Sigmoid colon (tissue), 7 donors: ENCODE data around the gene FTO. TPM values are rescaled to one million over a fixed set of nuclear protein-coding genes. Genes with fewer than 3 reads are reported as not detected.

Experiments
- DNase-seq: peaks from one replicate; pipeline ENCODE4 v3.0.0-alpha.2; 2019
- H3K27ac ChIP-seq, 4 donors: fragments of 200-600 bp; sonication (generic); one replicate each; pipeline ENCODE4 v1.5.1; 2016 to 2019; ENCODE audit warnings: mild to moderate bottlenecking in 1 of 4
- H3K27me3 ChIP-seq, 3 donors: fragments of 200-600 bp; sonication (generic); one replicate each; pipeline ENCODE4 v1.5.1; 2019; ENCODE audit warnings: mild to moderate bottlenecking in 1 of 3
- H3K36me3 ChIP-seq, 4 donors: fragments of 200-600 bp; sonication (generic); one replicate each; pipeline ENCODE4 v1.5.1; 2016 to 2019
- H3K4me1 ChIP-seq, 4 donors: fragments of 200-600 bp; sonication (generic); one replicate each; pipeline ENCODE4 v1.5.1; 2017 to 2019
- H3K4me3 ChIP-seq, 4 donors: fragments of 200-600 bp; sonication (generic); one replicate each; pipeline ENCODE4 v1.5.1; 2017 to 2019; ENCODE audit warnings: mild to moderate bottlenecking in 2 of 4, moderate library complexity in 1 of 4
- H3K9me3 ChIP-seq, 4 donors: fragments of 200-600 bp in 3 of 4; sonication (generic) in 3 of 4; one replicate each; pipeline versions ENCODE4 v1.5.1 to v1.6.1; 2013 to 2019
- CTCF ChIP-seq, 4 experiments: fragments of 450-650 bp in 3 of 4; fragments of 200-600 bp in 1 of 4; IDR thresholded peaks; one replicate each; pipeline ENCODE4 v1.5.1; 2016 to 2019; ENCODE audit warnings: antibody characterized with exemption in 4 of 4, mild to moderate bottlenecking in 3 of 4, moderate library complexity in 2 of 4
- EP300 ChIP-seq, 4 donors: sonication (generic); formaldehyde crosslinking; IDR thresholded peaks; one replicate each; pipeline ENCODE4 v1.6.1; 2017; ENCODE audit warnings: antibody characterized with exemption in 4 of 4
- POLR2A ChIP-seq, 2 donors: fragments of 450-650 bp; IDR thresholded peaks; one replicate each; pipeline ENCODE4 v1.6.1; 2016; ENCODE audit warnings: antibody characterized with exemption in 2 of 2, mild to moderate bottlenecking in 2 of 2, moderate library complexity in 2 of 2
- POLR2AphosphoS5 ChIP-seq, 4 donors: sonication (generic); formaldehyde crosslinking; IDR thresholded peaks; one replicate each; pipeline ENCODE4 v1.6.1; 2017; ENCODE audit warnings: antibody characterized with exemption in 4 of 4
- WGBS, 2 donors: extraction: QIAGEN DNeasy Blood & Tissue Kit; methylation state at CpG; one replicate each; pipeline ENCODE4 v1.1.7; 2013; 5-methylcytosine and 5-hydroxymethylcytosine counted together
- intact Hi-C: fragments of 100-400 bp; cut with DNase I; formaldehyde crosslinking; loops from one replicate; pipeline ENCODE4 v1.15.1; 2023
- polyA plus RNA-seq, 3 donors: library from polyadenylated mRNA; stranded (reverse); fragments of 200-250 nt; gene quantifications; one replicate each; pipeline ENCODE4 v1.2.3, GENCODE V29; 2013
- total RNA-seq, 4 donors: library from RNA; depleted of rRNA; stranded (reverse); fragments of >200 nt; gene quantifications; one replicate each; pipeline ENCODE4 v1.1.0, GENCODE V29; 2016
- donor health status: healthy with polysubstance abuse.
- donor health status: Bipolar disorder and iron deficiency.
- donor health status: healthy.

FTO gene
- total and polyA plus RNA-seq, 7 donors: 9.9 to 97.2 (median 77.8) TPM

- DNase-seq: no peak
- Histone ChIP-seq H3K27ac (no peak overlapping the region), H3K27me3 (no peaks in the 10 kb centered on the region), H3K4me3 (no peak overlapping the region), H3K9me3 (no peaks in the 10 kb centered on the region), H3K4me1 (peaks cover 0 to 49% (median 27%) of the 10 kb centered on the region in 4 donors), H3K36me3 (no peaks in the 10 kb centered on the region)
- WGBS, 2 donors: 92 to 95% methylated on average over 10 of the region's 10 CpGs
- TF ChIP-seq EP300 (IDR thresholded peaks at IDR 0.05) (no peak), CTCF (IDR thresholded peaks at IDR 0.05) (no peak), POLR2AphosphoS5 (IDR thresholded peaks at IDR 0.05) (no peak), POLR2A (IDR thresholded peaks at IDR 0.05) (no peak)
- intact Hi-C loops: no loop called here
Measured at GRCh38 chr16:53766304-53767016, 62.5 kb downstream of the FTO start.

GRCh38 chr16:53768167-53768566 is 64.2 kb downstream of the FTO start:
- Histone ChIP-seq H3K36me3 (no peaks in the 10 kb centered on the region), H3K4me3 (no peak overlapping the region), H3K27me3 (no peaks in the 10 kb centered on the region), H3K27ac (peak overlapping the region in 1 of 4 donors; percentile 6), H3K9me3 (no peaks in the 10 kb centered on the region), H3K4me1 (peaks cover 0 to 48% (median 30%) of the 10 kb centered on the region in 4 donors)
- TF ChIP-seq EP300 (IDR thresholded peaks at IDR 0.05) (no peak), POLR2AphosphoS5 (IDR thresholded peaks at IDR 0.05) (no peak), CTCF (IDR thresholded peaks at IDR 0.05) (no peak), POLR2A (IDR thresholded peaks at IDR 0.05) (no peak)
- intact Hi-C loops: no loop called here
- WGBS, 2 donors: 45 to 72% methylated on average over 4 of the region's 4 CpGs
- no peak for DNase-seq

- no peak for TF ChIP-seq CTCF (IDR thresholded peaks at IDR 0.05)
- no peak for TF ChIP-seq EP300 (IDR thresholded peaks at IDR 0.05)
- TF ChIP-seq POLR2AphosphoS5 (IDR thresholded peaks at IDR 0.05): no peak
- TF ChIP-seq POLR2A (IDR thresholded peaks at IDR 0.05): no peak
- peak overlapping the region in 1 of 4 donors; percentile 6 for H3K27ac ChIP-seq
- WGBS, 2 donors: 53 to 70% methylated on average over 1 of the region's 1 CpG
- no peak overlapping the region for H3K4me3 ChIP-seq
- no peak for DNase-seq
- intact Hi-C loops: no loop called here
- H3K36me3 ChIP-seq: no peaks in the 10 kb centered on the region
- no peaks in the 10 kb centered on the region for H3K9me3 ChIP-seq
- H3K27me3 ChIP-seq: no peaks in the 10 kb centered on the region
- peaks cover 0 to 53% (median 34%) of the 10 kb centered on the region in 4 donors for H3K4me1 ChIP-seq
Measured at GRCh38 chr16:53768593-53768992, 64.6 kb downstream of the FTO start.

- Histone ChIP-seq H3K9me3 (no peaks in the 10 kb centered on the region), H3K4me3 (no peak overlapping the region), H3K36me3 (no peaks in the 10 kb centered on the region), H3K4me1 (peaks cover 0 to 58% (median 39%) of the 10 kb centered on the region in 4 donors), H3K27me3 (no peaks in the 10 kb centered on the region), H3K27ac (no peak overlapping the region)
- 88 to 90% methylated on average over 4 of the region's 4 CpGs for WGBS, 2 donors
- TF ChIP-seq CTCF (IDR thresholded peaks at IDR 0.05) (no peak), POLR2AphosphoS5 (IDR thresholded peaks at IDR 0.05) (no peak), POLR2A (IDR thresholded peaks at IDR 0.05) (no peak), EP300 (IDR thresholded peaks at IDR 0.05) (no peak)
- DNase-seq: no peak
- intact Hi-C loops: no loop called here
Measured at GRCh38 chr16:53769185-53769584, 65.2 kb downstream of the FTO start.
